SJCRH30 (cell line): ENCODE data around the gene LIN37. TPM values are rescaled to one million over a fixed set of nuclear protein-coding genes. Genes with fewer than 3 reads are reported as not detected.
"Not testable (repeated sequence)": the region's sequence is repeated elsewhere in the genome, so short reads cannot be mapped to it uniquely, and the experiment has no call there.

Source experiments
- DNase-seq, 2 experiments: peaks; one replicate each; pipeline ENCODE4 v3.0.0-alpha.2; 2015 to 2020
- H3K27ac ChIP-seq: fragments of 250-450 bp; sonication (Bioruptor Pico); 2 replicates; pipeline ENCODE4 v1.5.1; 2020; ENCODE audit warnings: mild to moderate bottlenecking, moderate library complexity
- H3K27me3 ChIP-seq: fragments of 250-450 bp; sonication (Bioruptor Pico); 2 replicates; pipeline ENCODE4 v1.5.1; 2020; ENCODE audit warnings: mild to moderate bottlenecking, moderate library complexity
- H3K36me3 ChIP-seq: fragments of 250-450 bp; sonication (Bioruptor Pico); 2 replicates; pipeline ENCODE4 v1.5.1; 2020; ENCODE audit warnings: mild to moderate bottlenecking, moderate library complexity
- H3K4me1 ChIP-seq: fragments of 250-450 bp; sonication (Bioruptor Pico); 2 replicates; pipeline ENCODE4 v1.5.1; 2020; ENCODE audit warnings: mild to moderate bottlenecking, moderate library complexity
- H3K4me3 ChIP-seq: fragments of 250-450 bp; sonication (Bioruptor Pico); 2 replicates; pipeline ENCODE4 v1.5.1; 2020; ENCODE audit warnings: mild to moderate bottlenecking, moderate library complexity
- H3K9me3 ChIP-seq: fragments of 250-450 bp; sonication (Bioruptor Pico); replicated peaks from 2 replicates; pipeline ENCODE4 v1.5.1; 2020; ENCODE audit warnings: mild to moderate bottlenecking, moderate library complexity
- total RNA-seq: library from RNA; depleted of rRNA; stranded (reverse); fragments of >200 nt; shearing (Covaris generic); gene quantifications from 2 replicates; pipeline ENCODE4 v1.2.3, GENCODE V29; 2014

LIN37 gene
- total RNA-seq, 1 experiment from 2014 or later = 4.9 TPM

GRCh38 chr19:35715981-35716800 lies 32.2 kb upstream of the LIN37 start:
- Histone ChIP-seq H3K9me3 (no peaks in the 10 kb centered on the region), H3K4me3 (peak overlapping the region; percentile 64), H3K36me3 (0 out of 2 replicates have a peak, but pooled peaks cover under 1% of the 10 kb centered on the region), H3K27me3 (no peaks in the 10 kb centered on the region), H3K4me1 (peaks cover 9% of the 10 kb centered on the region; the same call in 1 of the 2 replicates), H3K27ac (peak overlapping the region; percentile 6; the same call in 1 of the 2 replicates)
- DNase-seq = peak; percentile 60 to 67

DNA sequence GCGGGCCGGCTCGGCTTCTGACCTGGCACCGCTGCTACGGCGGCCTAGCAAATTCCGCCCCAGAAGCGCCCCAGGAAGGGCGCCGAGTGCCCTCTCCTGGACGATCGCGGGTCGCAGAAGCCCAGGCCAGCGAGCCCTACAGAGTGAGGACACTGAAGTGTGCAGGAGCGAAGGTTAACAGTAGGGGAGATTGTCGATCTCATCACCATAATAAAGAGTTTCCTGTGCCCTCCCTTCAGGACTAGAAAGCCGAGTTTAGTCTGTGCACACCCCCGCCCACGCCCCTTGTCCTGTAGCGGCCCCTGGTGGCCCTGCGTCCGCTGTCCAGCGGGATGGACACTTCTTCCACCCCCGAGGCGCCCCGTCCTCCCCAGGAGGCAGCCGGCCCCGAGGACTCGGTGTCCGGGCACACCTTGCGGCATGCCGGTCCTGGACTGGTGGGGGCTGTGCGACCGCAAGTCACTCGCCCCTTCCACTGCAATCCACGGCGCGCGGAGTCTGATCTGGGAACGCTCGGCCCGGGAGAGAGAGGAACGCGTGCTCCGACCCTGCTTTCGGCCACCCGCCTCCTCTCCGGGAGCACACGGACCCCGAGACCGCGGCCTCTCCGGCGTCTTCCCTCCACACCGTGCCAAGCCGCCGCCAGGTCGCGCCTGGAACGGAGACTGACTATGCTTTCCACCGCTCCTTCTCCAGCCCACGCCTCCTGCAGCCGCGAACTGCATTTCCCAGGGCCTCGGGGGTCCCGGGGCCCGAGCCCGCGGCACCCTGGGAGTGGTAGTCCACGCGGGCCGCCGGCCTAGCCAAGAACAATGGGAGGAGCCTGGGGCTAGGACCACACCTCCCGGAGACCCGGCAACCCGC lies 31.3 kb upstream of the LIN37 start:
- Histone ChIP-seq H3K27ac (peak overlapping the region; percentile 47), H3K27me3 (no peaks in the 10 kb centered on the region), H3K36me3 (peaks cover 6% of the 10 kb centered on the region), H3K9me3 (no peaks in the 10 kb centered on the region), H3K4me3 (peak overlapping the region; percentile 64), H3K4me1 (peaks cover 9% of the 10 kb centered on the region; the same call in 1 of the 2 replicates)
- peak; percentile 97 for DNase-seq

GRCh38 chr19:35717665-35718344 lies 30.6 kb upstream of the LIN37 start, which contains the start of gene KMT2B:
KMT2B (plus strand) TSS chr19:35718003; CDS start chr19:35718019, 16 bp downstream.
- Histone ChIP-seq H3K4me3 (peak within 1 kb of the TSS; percentile 68), H3K36me3 (peaks cover 11% of the 10 kb centered on the region), H3K4me1 (peaks cover 9% of the 10 kb centered on the region; the same call in 1 of the 2 replicates), H3K27ac (peak within 1 kb of the TSS; percentile 47), H3K9me3 (no peaks in the 10 kb centered on the region), H3K27me3 (no peaks in the 10 kb centered on the region)
- no peak for DNase-seq

DNA sequence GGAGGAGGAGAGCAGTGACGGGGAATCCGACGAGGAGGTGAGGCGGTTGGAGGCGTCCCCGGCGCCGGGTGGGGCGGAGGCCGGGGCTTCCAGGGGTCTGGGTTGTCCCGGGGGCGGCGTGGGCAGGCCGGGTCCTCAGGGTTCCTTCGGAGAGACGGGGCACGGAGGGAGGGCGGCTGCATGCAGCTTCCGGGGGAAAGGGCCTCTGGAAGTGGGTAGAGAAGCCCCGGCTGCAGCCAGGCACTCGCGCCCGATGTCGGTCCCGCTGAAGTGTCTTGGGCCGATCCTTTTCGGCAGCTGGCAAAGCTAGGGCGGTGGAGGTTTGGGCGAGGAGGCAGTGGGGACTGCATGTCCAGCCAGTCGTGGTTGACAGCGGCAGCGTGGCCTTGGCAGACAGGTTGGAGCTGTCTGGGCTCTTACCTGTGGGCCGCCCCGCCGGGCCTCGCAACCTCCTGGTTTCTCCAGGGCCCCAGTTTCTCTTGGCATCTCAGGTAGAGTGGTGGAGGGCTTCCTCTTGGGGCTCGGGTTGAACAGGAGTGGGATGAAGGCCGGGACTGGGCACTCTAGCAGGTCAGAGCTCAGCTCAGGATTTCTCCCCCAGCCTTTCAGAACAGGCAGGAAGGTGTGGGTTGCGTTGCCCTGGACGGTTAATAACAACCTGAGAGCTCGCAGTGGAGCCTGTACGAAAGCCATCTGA lies 29.9 kb upstream of the LIN37 start:
- peaks cover 9% of the 10 kb centered on the region; the same call in 1 of the 2 replicates for H3K4me1 ChIP-seq
- DNase-seq = peak; percentile 52 to 56
- H3K27ac ChIP-seq = peak overlapping the region; percentile 14; the same call in 1 of the 2 replicates
- H3K36me3 ChIP-seq = peaks cover 18% of the 10 kb centered on the region
- no peaks in the 10 kb centered on the region for H3K9me3 ChIP-seq
- H3K27me3 ChIP-seq = no peaks in the 10 kb centered on the region
- H3K4me3 ChIP-seq = peak overlapping the region; percentile 68

GRCh38 chr19:35719402-35720162 lies 28.8 kb upstream of the LIN37 start:
- no peak for DNase-seq
- H3K36me3 ChIP-seq = peaks cover 29% of the 10 kb centered on the region
- no peaks in the 10 kb centered on the region for H3K27me3 ChIP-seq
- H3K27ac ChIP-seq = no peak overlapping the region
- H3K4me1 ChIP-seq = peaks cover 9% of the 10 kb centered on the region; the same call in 1 of the 2 replicates
- no peaks in the 10 kb centered on the region for H3K9me3 ChIP-seq
- peak overlapping the region; percentile 68; the same call in 1 of the 2 replicates for H3K4me3 ChIP-seq

DNA sequence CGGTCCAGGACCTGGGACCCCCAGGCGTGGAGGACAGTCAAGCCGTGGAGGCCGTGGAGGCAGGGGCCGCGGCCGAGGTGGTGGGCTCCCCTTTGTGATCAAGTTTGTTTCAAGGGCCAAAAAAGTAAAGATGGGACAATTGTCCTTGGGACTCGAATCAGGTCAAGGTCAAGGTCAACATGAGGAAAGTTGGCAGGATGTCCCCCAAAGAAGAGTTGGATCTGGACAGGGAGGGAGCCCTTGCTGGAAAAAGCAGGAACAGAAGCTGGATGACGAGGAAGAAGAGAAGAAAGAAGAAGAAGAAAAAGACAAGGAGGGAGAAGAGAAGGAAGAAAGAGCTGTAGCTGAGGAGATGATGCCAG lies 28.2 kb upstream of the LIN37 start:
- Histone ChIP-seq H3K4me1 (peaks cover 9% of the 10 kb centered on the region; the same call in 1 of the 2 replicates), H3K27ac (no peak overlapping the region), H3K36me3 (peaks cover 33% of the 10 kb centered on the region), H3K9me3 (no peaks in the 10 kb centered on the region), H3K4me3 (no peak overlapping the region), H3K27me3 (no peaks in the 10 kb centered on the region)
- DNase-seq = no peak

GRCh38 chr19:35720648-35721047 lies 27.7 kb upstream of the LIN37 start:
- Histone ChIP-seq H3K4me1 (peaks cover 9% of the 10 kb centered on the region; the same call in 1 of the 2 replicates), H3K4me3 (no peak overlapping the region), H3K27me3 (no peaks in the 10 kb centered on the region), H3K36me3 (peaks cover 39% of the 10 kb centered on the region), H3K27ac (no peak overlapping the region), H3K9me3 (no peaks in the 10 kb centered on the region)
- no peak for DNase-seq

- DNase-seq = no peak
- H3K4me1 ChIP-seq = peaks cover 5% of the 10 kb centered on the region; the same call in 1 of the 2 replicates
- no peaks in the 10 kb centered on the region for H3K9me3 ChIP-seq
- H3K27me3 ChIP-seq = no peaks in the 10 kb centered on the region
- H3K27ac ChIP-seq = no peak overlapping the region
- H3K4me3 ChIP-seq = no peak overlapping the region
- peaks cover 46% of the 10 kb centered on the region for H3K36me3 ChIP-seq
Observed at GRCh38 chr19:35721374-35721773, 27.0 kb upstream of the LIN37 start.

- H3K27ac ChIP-seq = no peak overlapping the region
- H3K4me1 ChIP-seq = peaks cover 5% of the 10 kb centered on the region; the same call in 1 of the 2 replicates
- H3K9me3 ChIP-seq = no peaks in the 10 kb centered on the region
- DNase-seq = no peak
- peaks cover 54% of the 10 kb centered on the region for H3K36me3 ChIP-seq
- H3K27me3 ChIP-seq = no peaks in the 10 kb centered on the region
- H3K4me3 ChIP-seq = no peak overlapping the region
Observed at GRCh38 chr19:35722461-35722860, 25.9 kb upstream of the LIN37 start.

- Histone ChIP-seq H3K36me3 (peaks cover 58% of the 10 kb centered on the region), H3K27ac (no peak overlapping the region), H3K4me3 (no peak overlapping the region), H3K27me3 (no peaks in the 10 kb centered on the region), H3K9me3 (no peaks in the 10 kb centered on the region), H3K4me1 (peaks cover 5% of the 10 kb centered on the region; the same call in 1 of the 2 replicates)
- no peak for DNase-seq
Observed at GRCh38 chr19:35722897-35723296, 25.5 kb upstream of the LIN37 start.

DNA sequence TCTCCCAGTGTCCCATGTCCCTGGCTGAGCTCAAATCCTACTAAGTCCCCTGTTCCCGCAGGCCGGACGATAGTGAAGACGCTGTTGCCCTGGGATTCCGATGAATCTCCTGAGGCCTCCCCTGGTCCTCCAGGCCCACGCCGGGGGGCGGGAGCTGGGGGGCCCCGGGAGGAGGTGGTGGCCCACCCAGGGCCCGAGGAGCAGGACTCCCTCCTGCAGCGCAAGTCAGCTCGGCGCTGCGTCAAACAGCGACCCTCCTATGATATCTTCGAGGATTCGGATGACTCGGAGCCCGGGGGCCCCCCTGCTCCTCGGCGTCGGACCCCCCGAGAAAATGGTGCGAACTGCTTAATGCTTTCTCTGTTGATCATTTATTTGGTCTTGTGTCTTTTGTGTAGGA lies 24.7 kb upstream of the LIN37 start:
- Histone ChIP-seq H3K4me1 (peaks cover 5% of the 10 kb centered on the region; the same call in 1 of the 2 replicates), H3K36me3 (peaks cover 66% of the 10 kb centered on the region), H3K27ac (no peak overlapping the region), H3K4me3 (no peak overlapping the region), H3K9me3 (no peaks in the 10 kb centered on the region), H3K27me3 (no peaks in the 10 kb centered on the region)
- no peak for DNase-seq

- H3K4me1 ChIP-seq, H3K9me3 ChIP-seq, H3K27me3 ChIP-seq, DNase-seq, H3K27ac ChIP-seq, H3K4me3 ChIP-seq: not testable (repeated sequence)
- peaks cover 70% of the 10 kb centered on the region for H3K36me3 ChIP-seq
Observed at GRCh38 chr19:35724132-35724531, 24.2 kb upstream of the LIN37 start.

DNA sequence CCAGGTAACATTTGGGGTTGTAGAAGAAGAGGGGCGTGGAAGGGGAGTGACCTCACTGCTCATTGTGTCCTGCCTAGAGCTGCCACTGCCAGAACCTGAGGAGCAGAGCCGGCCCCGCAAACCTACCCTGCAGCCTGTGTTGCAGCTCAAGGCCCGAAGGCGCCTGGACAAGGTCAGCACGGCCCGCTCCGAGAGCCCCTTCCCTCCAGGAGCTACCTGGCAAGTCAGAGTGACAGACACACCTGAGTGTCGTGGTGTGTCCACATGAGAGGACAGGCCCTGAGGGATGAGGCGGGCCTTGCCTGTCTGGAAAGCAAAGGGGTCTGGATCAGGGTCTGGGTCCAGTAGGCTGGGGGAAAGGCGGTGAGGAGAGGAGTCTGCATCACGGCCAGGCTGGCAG lies 23.8 kb upstream of the LIN37 start:
- H3K4me1 ChIP-seq = no peaks in the 10 kb centered on the region
- H3K27me3 ChIP-seq = no peaks in the 10 kb centered on the region
- no peak for DNase-seq
- peaks cover 75% of the 10 kb centered on the region for H3K36me3 ChIP-seq
- H3K4me3 ChIP-seq = no peak overlapping the region
- H3K27ac ChIP-seq = no peak overlapping the region
- no peaks in the 10 kb centered on the region for H3K9me3 ChIP-seq
